Endothelial cell of umbilical vein (primary cell): ENCODE data around the gene EMP3.

ENCODE experiments used
- CTCF ChIP-seq, 2 donors: IDR thresholded peaks; 1 replicate in 1 of 2; 2 replicates in 1 of 2; pipeline ENCODE4 v1.5.1; 2011; ENCODE audit warnings: low read length in 2 of 2, mild to moderate bottlenecking in 2 of 2, moderate library complexity in 2 of 2, control low read depth in 1 of 2, inconsistent platforms in 1 of 2, low read depth in 1 of 2; ENCODE audit not compliant: insufficient read depth in 1 of 2; ENCODE audit errors: extremely low read depth in 1 of 2
- TF ChIP-seq, protein P1 (sequence below): IDR thresholded peaks from 2 replicates; pipeline ENCODE4 v1.6.1; 2011; ENCODE audit not compliant: insufficient read depth, insufficient read length

DNA sequence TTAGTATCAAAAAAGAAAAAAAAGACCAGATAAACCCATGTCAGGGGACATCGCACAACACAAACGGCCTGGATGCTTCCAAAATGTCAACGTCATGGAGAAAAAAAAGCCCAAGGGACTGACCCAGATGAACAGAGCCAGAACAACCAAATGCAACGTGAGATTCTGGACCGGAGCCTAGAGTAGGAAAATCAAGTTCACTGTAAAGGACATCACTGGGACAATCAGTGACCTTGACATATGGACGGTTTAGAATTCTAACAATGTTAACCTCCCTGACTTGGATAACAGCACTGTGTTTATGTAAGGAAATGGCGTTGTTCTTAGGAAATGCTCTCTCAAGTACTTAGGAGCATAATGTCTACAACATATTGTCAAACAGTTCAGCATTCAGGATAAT is 15.1 kb upstream of the EMP3 start:
- TF ChIP-seq, protein P1, sequence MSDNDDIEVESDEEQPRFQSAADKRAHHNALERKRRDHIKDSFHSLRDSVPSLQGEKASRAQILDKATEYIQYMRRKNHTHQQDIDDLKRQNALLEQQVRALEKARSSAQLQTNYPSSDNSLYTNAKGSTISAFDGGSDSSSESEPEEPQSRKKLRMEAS: no peak
- TF ChIP-seq CTCF (IDR thresholded peaks at IDR 0.05; ENCODE audit: extremely low read depth in 1 of 2, insufficient read depth in 1 of 2, low read depth in 1 of 2, low read length in 2 of 2): no peak
